GM18520 (cell line): Measurements from ENCODE around the gene HOXA9.

Experiments used
- ATAC-seq: cut with Tn5 transposase; IDR thresholded peaks from one replicate; pipeline ENCODE4 v1.9.1; 2021; ENCODE audit not compliant: unreplicated experiment

Gene HOXA9

DNA sequence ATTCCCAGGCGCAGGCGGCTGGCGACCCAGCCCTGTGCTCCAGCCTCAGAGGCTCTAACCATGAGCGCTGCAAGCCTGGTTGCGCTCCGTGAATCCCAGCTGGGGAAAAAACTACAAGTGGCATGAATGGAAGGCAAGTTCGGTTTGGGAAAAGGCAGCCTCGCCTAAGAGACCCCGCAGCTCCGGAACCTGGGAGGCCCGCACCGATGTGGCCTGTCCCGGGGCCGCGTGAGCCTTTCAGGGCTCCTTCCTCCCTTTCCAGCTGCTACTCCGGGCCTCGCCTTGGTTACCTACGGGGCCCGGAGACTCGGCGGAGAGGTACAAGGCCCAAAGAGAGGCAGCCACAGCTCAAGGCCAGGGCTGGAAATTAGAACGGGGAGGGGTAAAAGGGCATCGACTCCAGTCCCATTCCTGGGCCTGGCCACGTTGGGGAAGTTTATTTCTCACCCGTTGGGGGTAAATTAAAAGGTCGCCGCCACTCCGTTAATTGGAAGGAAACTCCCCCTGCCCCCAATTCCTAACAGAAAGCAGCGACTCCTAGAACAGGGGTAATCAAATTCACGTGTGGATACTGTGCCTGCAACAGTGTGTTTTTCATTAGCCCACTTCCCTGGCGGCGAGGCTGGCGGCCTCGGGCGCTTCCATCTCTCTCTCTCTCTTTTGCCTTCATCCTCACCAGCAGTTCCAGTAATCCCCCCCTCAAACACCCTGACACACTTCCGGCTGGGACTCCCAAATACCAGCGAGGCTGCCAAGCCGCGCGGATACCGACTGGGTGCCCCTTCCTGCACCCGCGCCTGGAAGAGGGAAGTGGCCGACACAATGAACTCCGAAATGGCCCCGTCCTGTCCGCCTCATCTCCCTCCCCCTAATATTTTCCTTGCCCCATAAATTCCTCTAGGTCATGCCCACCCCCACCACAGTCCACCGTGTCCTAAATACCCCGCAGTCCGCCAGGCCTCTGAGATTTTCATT is 1.5 kb upstream of the HOXA9 start:
- no peak for ATAC-seq

GRCh38 chr7:27165996-27166530 is 726 bp upstream of the HOXA9 start:
- ATAC-seq: no peak

- no peak for ATAC-seq
Observed at GRCh38 chr7:27164367-27165088, 809 bp downstream of the HOXA9 start.

DNA sequence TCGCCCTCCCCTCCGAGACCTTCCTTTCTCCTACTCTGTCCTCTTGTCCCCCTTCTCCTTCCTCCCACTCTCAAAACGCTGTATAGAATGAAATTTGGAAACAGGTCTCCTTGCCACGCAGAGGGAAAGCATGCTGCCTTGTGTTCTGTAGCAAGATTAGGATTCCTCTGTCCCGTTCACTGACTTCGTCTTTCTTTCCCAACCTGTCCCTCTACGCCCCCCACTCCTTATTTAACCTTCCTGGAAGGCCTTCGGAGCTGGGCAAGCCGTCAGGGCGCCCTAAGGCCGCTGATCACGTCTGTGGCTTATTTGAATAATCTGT is 1.3 kb downstream of the HOXA9 start:
- ATAC-seq: no peak

- ATAC-seq: no peak
Observed at GRCh38 chr7:27163288-27164044, 1.9 kb downstream of the HOXA9 start.

DNA sequence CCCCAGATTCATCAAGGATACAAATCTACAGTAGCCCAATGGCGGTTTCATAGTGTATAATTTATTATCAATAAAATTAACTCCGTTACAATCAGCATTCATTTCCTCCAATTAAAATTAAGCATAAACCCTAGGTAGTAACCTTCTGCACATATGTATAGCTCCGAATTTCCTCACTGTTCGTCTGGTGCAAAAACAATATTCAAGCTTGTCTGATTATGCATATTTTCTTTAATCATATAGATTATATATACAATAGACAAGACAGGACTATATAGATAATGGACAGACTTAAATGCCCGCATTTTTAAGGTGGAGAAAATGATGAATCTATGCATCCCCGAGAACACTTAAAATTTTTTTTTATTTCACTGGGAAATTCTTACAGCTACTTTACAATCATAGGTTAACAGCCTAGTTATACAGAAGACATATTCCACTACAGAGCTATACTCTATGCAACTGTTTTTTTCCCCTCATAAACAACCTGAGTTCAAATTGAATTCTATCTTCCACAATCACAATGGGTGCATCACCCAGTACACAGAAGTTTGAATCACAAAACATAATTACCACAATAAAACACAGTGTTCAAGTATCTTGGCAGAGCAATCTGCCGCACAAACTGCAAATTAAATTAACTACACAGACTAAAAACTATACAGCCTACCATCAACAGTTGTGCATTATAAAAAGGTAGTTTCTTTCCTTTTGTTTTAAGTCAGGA is 2.6 kb downstream of the HOXA9 start:
- no peak for ATAC-seq

DNA sequence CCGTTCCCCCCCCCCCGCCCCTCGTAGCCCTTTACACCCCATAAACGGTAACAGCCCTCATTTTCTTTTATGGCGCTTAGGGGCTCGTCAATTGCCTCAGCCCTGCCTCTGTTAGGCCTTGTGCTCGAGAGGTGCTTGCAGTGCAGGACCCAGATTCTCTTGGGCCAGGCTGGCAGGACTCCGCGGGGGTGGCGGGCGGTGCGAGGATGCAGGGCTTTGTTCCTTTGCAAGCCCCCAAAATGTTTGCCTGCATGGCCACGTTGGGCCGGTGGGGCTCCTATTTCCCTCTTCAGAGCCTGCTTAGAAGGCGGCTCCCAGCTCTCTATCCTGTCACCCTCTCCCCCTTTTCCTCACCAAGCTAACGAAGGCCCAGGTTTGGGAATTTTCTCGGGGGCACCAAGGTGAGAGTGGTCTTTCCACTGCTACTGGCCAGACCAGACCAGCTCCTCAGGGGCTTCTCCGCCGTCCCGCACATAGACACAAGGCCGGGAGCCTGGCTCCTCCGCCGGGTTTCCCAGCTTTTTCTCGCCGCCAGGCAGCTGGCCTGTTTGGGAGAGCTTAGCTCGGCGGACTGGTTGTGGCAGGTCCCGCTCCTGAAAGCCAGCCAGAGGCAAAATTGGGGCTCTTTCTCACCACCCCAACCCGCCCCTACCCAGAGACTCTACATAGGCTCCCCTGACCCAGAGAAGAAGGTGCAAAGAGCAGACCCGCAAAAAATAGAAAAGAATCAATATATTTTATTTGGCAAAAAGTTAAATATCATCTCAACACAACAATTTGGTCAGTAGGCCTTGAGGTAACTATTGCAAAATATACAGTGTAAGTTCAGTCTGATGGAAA is 3.4 kb downstream of the HOXA9 start:
- ATAC-seq: no peak

DNA sequence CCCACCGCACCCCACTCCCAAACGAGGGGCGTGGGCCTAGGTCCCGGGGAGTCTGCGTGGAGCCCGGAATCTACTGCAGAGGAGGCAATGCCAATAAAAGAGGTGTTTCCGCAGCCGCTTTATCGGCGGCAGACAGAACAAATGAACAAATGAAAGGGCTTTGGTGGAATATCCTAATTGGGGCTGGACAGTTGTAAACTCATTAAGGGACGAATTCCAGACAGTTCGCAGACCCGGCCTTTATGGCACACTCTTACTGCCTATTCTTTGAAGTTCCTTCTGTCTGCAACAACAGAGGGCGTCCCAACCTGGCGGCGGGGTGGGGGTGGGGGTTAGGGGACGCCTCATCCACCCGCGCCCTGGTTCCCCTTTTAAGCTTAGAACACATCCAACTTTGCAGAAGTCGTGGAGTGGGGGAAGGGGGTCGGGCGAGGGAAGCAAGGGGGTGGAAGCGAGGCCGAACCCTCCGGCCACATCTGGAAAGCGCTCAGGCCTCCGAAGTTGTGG is 4.1 kb downstream of the HOXA9 start:
- ATAC-seq: no peak

DNA sequence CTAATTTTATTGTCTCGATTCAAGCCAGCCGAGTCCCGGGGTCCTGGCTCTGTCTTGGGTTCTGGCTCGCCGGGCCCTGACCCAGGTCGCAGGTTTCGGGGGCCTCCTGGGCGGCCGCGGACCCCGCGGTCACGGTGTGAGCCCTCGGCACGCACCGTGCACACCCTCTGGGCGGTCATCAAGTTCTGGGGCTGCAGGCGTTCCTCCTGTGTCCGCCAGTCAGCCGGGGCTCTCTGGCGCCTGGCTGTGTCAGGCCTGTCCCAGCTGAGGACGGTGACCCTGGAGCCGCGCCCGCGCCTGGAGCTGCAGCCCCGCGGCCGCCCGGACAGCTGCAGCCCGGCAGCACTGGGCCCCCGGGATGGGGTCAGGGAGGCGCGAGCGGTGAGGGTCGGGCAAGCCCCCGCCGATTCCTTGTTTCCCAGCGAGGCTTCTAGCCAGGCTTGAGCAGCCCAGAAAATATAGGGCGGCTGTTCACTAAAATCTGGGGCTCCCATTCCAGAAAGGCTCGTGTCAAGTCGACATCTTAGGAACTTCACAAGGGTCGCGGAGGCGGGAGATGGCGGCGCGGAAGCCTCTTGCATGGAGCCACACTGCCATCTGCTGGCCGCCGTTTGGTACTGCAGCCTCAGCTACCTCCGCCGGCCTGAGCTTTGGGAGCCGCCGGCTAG is 4.7 kb downstream of the HOXA9 start:
- ATAC-seq: peak; percentile 67

DNA sequence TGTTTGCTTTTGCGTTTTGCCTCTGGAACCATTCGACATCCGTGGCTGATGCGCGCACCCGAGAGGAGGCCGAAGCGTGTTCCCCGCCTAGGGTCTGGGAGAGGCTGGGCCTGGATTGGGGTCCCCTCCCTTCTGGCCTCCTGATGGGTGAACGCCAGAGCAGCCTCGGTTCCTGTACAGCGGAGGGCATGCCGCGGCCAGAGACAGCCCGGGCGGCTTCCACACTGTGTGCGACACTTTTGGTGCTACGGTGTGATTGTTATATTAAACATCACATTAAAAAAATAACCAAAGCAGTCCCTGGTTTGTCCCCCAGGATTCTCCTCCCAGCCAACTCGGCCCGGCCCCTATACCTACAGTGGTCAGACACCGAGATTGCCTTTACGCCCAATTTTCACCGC is 5.2 kb downstream of the HOXA9 start:
- no peak for ATAC-seq

- no peak for ATAC-seq
Observed at GRCh38 chr7:27159266-27160144, 5.8 kb downstream of the HOXA9 start.

- ATAC-seq: no peak
Observed at GRCh38 chr7:27158436-27159265, 6.7 kb downstream of the HOXA9 start.

- ATAC-seq: no peak
Observed at GRCh38 chr7:27157702-27158431, 7.5 kb downstream of the HOXA9 start.

GRCh38 chr7:27156916-27157701 is 8.2 kb downstream of the HOXA9 start:
- no peak for ATAC-seq

DNA sequence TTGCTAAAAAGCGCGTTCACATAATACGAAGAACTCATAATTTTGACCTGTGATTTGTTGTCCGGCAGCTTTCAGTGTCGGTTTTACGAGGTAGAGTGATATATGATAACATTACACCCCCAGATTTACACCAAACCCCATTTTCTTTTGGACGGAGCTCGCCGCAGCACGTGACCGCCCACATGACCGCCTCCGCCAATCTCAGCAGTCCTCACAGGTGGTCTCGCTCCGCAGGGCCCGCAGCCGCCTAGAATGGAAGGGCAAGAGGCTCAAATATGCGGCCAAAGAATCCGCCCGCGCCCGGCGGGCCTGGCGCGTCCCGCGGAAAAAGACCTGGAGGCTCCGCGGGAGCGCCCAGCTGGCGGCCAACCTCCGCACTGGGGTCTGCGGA is 8.8 kb downstream of the HOXA9 start, which contains the start of gene HOXA7:
HOXA7 (minus strand) TSS at position 168 of the 391 bp plus-strand sequence; CDS start at position 38, 130 bp downstream.
- no peak for ATAC-seq
